ENCODE measurements around the gene PLPPR1. TPM values are rescaled to one million over a fixed set of nuclear protein-coding genes. Genes with fewer than 3 reads are reported as not detected.
"Not testable (repeated sequence)": the region's sequence is repeated elsewhere in the genome, so short reads cannot be mapped to it uniquely, and the experiment has no call there.

PLPPR1 gene
- polyA plus RNA-seq, 2 donors: 0.05 TPM; not detected in 1

- Histone ChIP-seq H3K4me3 (ENCODE audit: low read depth in 1 of 2, low read length in 2 of 2) (no peak overlapping the region), H3K27ac (ENCODE audit: low read depth in 2 of 2, low read length in 1 of 2) (no peak overlapping the region), H3K27me3 (ENCODE audit: control insufficient read depth in 1 of 2, insufficient read depth in 2 of 2, low read length in 2 of 2) (no peaks in the 10 kb centered on the region), H3K36me3 (ENCODE audit: control insufficient read depth in 2 of 2, insufficient read depth in 2 of 2, low read length in 1 of 2) (no peaks in the 10 kb centered on the region), H3K4me1 (ENCODE audit: control insufficient read depth in 2 of 2, insufficient read depth in 2 of 2, low read length in 1 of 2) (peaks cover 0 to 3% of the 10 kb centered on the region in 2 donors), H3K9me3 (ENCODE audit: control insufficient read depth in 2 of 2, insufficient read depth in 1 of 2, low read depth in 1 of 2, low read length in 1 of 2) (no peaks in the 10 kb centered on the region)
- 81 to 90% methylated on average over 8 of the region's 8 CpGs for WGBS, 2 donors
Measured at GRCh38 chr9:101312661-101313060, 284.1 kb downstream of the PLPPR1 start.

DNA sequence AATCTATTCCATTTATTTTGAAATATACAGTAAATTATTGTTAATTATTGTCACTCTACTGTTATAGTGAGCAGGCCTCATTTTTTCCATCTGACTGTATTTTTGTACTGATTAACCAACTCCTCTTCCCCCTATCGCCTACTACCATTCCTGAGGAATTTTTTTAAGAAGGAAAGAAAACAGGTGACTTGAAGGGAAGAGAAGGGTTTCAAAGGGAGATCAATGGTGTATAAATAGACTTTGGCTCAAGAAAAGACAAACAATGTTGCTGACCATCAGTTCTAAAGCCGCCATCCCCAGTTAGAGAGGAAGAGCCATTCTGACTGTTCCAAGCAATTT is 286.6 kb downstream of the PLPPR1 start:
- no peaks in the 10 kb centered on the region for H3K36me3 ChIP-seq (ENCODE audit: control insufficient read depth in 2 of 2, insufficient read depth in 2 of 2, low read length in 1 of 2)
- no peaks in the 10 kb centered on the region for H3K9me3 ChIP-seq (ENCODE audit: control insufficient read depth in 2 of 2, insufficient read depth in 1 of 2, low read depth in 1 of 2, low read length in 1 of 2)
- no peaks in the 10 kb centered on the region for H3K27me3 ChIP-seq (ENCODE audit: control insufficient read depth in 1 of 2, insufficient read depth in 2 of 2, low read length in 2 of 2)
- no peaks in the 10 kb centered on the region for H3K4me1 ChIP-seq (ENCODE audit: control insufficient read depth in 2 of 2, insufficient read depth in 2 of 2, low read length in 1 of 2)
- H3K4me3 ChIP-seq (ENCODE audit: low read depth in 1 of 2, low read length in 2 of 2): no peak overlapping the region
- WGBS, 2 donors: 73 to 84% methylated on average over 2 of the region's 2 CpGs
- H3K27ac ChIP-seq (ENCODE audit: low read depth in 2 of 2, low read length in 1 of 2): no peak overlapping the region

DNA sequence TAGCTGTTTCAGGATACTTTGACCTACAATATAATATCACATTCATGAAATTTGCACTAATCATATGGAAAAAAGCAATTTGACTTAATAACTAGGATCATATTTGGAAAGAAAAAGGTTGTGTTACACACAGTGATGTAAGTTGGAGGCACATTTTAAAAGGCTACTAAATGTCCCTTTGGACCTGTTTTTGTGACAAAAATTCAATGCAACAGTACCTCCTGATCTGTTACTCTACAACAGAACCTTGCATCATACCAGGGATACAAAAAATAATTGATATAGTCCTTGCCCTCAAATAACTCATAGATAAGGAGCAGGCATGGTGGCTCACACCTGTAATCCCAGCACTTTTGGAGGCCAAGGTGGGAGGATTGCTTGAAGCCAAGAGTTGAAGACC is 289.2 kb downstream of the PLPPR1 start:
- no peak overlapping the region for H3K27ac ChIP-seq (ENCODE audit: low read depth in 2 of 2, low read length in 1 of 2)
- no peaks in the 10 kb centered on the region for H3K27me3 ChIP-seq (ENCODE audit: control insufficient read depth in 1 of 2, insufficient read depth in 2 of 2, low read length in 2 of 2)
- no peaks in the 10 kb centered on the region for H3K4me1 ChIP-seq (ENCODE audit: control insufficient read depth in 2 of 2, insufficient read depth in 2 of 2, low read length in 1 of 2)
- no peaks in the 10 kb centered on the region for H3K36me3 ChIP-seq (ENCODE audit: control insufficient read depth in 2 of 2, insufficient read depth in 2 of 2, low read length in 1 of 2)
- H3K9me3 ChIP-seq (ENCODE audit: control insufficient read depth in 2 of 2, insufficient read depth in 1 of 2, low read depth in 1 of 2, low read length in 1 of 2): no peaks in the 10 kb centered on the region
- H3K4me3 ChIP-seq (ENCODE audit: low read depth in 1 of 2, low read length in 2 of 2): no peak overlapping the region

- Histone ChIP-seq H3K9me3 (ENCODE audit: control insufficient read depth in 2 of 2, insufficient read depth in 1 of 2, low read depth in 1 of 2, low read length in 1 of 2) (no peaks in the 10 kb centered on the region), H3K4me1 (ENCODE audit: control insufficient read depth in 2 of 2, insufficient read depth in 2 of 2, low read length in 1 of 2) (no peaks in the 10 kb centered on the region), H3K36me3 (ENCODE audit: control insufficient read depth in 2 of 2, insufficient read depth in 2 of 2, low read length in 1 of 2) (no peaks in the 10 kb centered on the region), H3K27ac (ENCODE audit: low read depth in 2 of 2, low read length in 1 of 2) (no peak overlapping the region), H3K27me3 (ENCODE audit: control insufficient read depth in 1 of 2, insufficient read depth in 2 of 2, low read length in 2 of 2) (no peaks in the 10 kb centered on the region), H3K4me3 (ENCODE audit: low read depth in 1 of 2, low read length in 2 of 2) (no peak overlapping the region)
- WGBS, 2 donors: 84 to 89% methylated on average over 3 of the region's 3 CpGs
Measured at GRCh38 chr9:101323129-101323528, 294.6 kb downstream of the PLPPR1 start.

GRCh38 chr9:101324245-101324804 is 295.8 kb downstream of the PLPPR1 start:
- no peak overlapping the region for H3K4me3 ChIP-seq (ENCODE audit: low read depth in 1 of 2, low read length in 2 of 2)
- H3K36me3 ChIP-seq (ENCODE audit: control insufficient read depth in 2 of 2, insufficient read depth in 2 of 2, low read length in 1 of 2): no peaks in the 10 kb centered on the region
- H3K4me1 ChIP-seq (ENCODE audit: control insufficient read depth in 2 of 2, insufficient read depth in 2 of 2, low read length in 1 of 2): no peaks in the 10 kb centered on the region
- no peaks in the 10 kb centered on the region for H3K9me3 ChIP-seq (ENCODE audit: control insufficient read depth in 2 of 2, insufficient read depth in 1 of 2, low read depth in 1 of 2, low read length in 1 of 2)
- WGBS, 2 donors: 67 to 79% methylated on average over 3 of the region's 3 CpGs
- no peaks in the 10 kb centered on the region for H3K27me3 ChIP-seq (ENCODE audit: control insufficient read depth in 1 of 2, insufficient read depth in 2 of 2, low read length in 2 of 2)
- no peak overlapping the region for H3K27ac ChIP-seq (ENCODE audit: low read depth in 2 of 2, low read length in 1 of 2)

- Histone ChIP-seq H3K36me3 (ENCODE audit: control insufficient read depth in 2 of 2, insufficient read depth in 2 of 2, low read length in 1 of 2) (no peaks in the 10 kb centered on the region), H3K4me3 (ENCODE audit: low read depth in 1 of 2, low read length in 2 of 2) (no peak overlapping the region), H3K4me1 (ENCODE audit: control insufficient read depth in 2 of 2, insufficient read depth in 2 of 2, low read length in 1 of 2) (no peaks in the 10 kb centered on the region), H3K27me3 (ENCODE audit: control insufficient read depth in 1 of 2, insufficient read depth in 2 of 2, low read length in 2 of 2) (no peaks in the 10 kb centered on the region), H3K9me3 (ENCODE audit: control insufficient read depth in 2 of 2, insufficient read depth in 1 of 2, low read depth in 1 of 2, low read length in 1 of 2) (no peaks in the 10 kb centered on the region), H3K27ac (ENCODE audit: low read depth in 2 of 2, low read length in 1 of 2) (no peak overlapping the region)
- WGBS, 2 donors: 53 to 63% methylated on average over 2 of the region's 2 CpGs
Measured at GRCh38 chr9:101325053-101325452, 296.5 kb downstream of the PLPPR1 start.

DNA sequence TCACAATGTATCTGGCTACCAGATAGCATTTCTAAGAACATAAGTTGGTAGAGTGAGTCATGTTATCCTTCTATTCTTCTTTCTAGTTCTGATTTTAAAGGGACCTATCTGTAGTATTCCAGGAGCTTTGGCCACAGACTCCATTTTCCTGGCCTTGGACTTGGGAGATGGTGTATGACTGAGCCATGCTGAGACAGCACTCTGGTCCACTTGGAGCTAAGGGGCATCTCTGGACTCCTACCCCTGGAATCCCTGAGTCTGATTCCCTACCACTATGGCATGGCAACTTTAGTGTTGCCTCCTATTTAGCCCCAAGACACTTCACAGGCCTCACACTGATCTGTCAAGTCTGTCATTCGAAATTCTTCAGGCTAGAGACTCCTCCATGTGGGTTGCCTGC is 297.5 kb downstream of the PLPPR1 start:
- no peaks in the 10 kb centered on the region for H3K27me3 ChIP-seq (ENCODE audit: control insufficient read depth in 1 of 2, insufficient read depth in 2 of 2, low read length in 2 of 2)
- H3K4me1 ChIP-seq (ENCODE audit: control insufficient read depth in 2 of 2, insufficient read depth in 2 of 2, low read length in 1 of 2): no peaks in the 10 kb centered on the region
- H3K36me3 ChIP-seq (ENCODE audit: control insufficient read depth in 2 of 2, insufficient read depth in 2 of 2, low read length in 1 of 2): no peaks in the 10 kb centered on the region
- H3K9me3 ChIP-seq (ENCODE audit: control insufficient read depth in 2 of 2, insufficient read depth in 1 of 2, low read depth in 1 of 2, low read length in 1 of 2): no peaks in the 10 kb centered on the region
- 27 to 50% methylated on average over 1 of the region's 1 CpG for WGBS, 2 donors
- no peak overlapping the region for H3K4me3 ChIP-seq (ENCODE audit: low read depth in 1 of 2, low read length in 2 of 2)
- no peak overlapping the region for H3K27ac ChIP-seq (ENCODE audit: low read depth in 2 of 2, low read length in 1 of 2)

DNA sequence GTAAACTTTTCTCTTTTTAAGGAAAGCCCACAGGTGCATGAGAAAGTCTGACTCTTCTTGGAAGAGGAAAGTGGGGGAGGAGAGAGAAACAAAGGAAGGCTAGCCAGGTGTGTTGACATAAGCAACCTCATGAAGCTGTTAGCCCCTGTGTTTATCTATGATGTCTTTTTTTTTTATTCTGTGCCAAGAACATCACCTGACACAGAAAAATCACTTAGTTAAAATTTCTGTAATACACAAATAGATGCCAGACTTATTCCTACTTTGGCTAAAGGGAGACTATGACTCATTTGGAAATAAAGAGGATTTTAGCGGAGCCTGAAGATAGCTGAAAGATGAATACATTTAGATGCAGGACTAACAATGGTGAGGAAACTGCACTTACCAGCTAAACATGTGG is 298.0 kb downstream of the PLPPR1 start:
- Histone ChIP-seq H3K4me3 (ENCODE audit: low read depth in 1 of 2, low read length in 2 of 2) (no peak overlapping the region), H3K9me3 (ENCODE audit: control insufficient read depth in 2 of 2, insufficient read depth in 1 of 2, low read depth in 1 of 2, low read length in 1 of 2) (no peaks in the 10 kb centered on the region), H3K27me3 (ENCODE audit: control insufficient read depth in 1 of 2, insufficient read depth in 2 of 2, low read length in 2 of 2) (no peaks in the 10 kb centered on the region), H3K27ac (ENCODE audit: low read depth in 2 of 2, low read length in 1 of 2) (no peak overlapping the region), H3K36me3 (ENCODE audit: control insufficient read depth in 2 of 2, insufficient read depth in 2 of 2, low read length in 1 of 2) (no peaks in the 10 kb centered on the region), H3K4me1 (ENCODE audit: control insufficient read depth in 2 of 2, insufficient read depth in 2 of 2, low read length in 1 of 2) (no peaks in the 10 kb centered on the region)
- WGBS, 2 donors: 50 to 74% methylated on average over 1 of the region's 1 CpG

DNA sequence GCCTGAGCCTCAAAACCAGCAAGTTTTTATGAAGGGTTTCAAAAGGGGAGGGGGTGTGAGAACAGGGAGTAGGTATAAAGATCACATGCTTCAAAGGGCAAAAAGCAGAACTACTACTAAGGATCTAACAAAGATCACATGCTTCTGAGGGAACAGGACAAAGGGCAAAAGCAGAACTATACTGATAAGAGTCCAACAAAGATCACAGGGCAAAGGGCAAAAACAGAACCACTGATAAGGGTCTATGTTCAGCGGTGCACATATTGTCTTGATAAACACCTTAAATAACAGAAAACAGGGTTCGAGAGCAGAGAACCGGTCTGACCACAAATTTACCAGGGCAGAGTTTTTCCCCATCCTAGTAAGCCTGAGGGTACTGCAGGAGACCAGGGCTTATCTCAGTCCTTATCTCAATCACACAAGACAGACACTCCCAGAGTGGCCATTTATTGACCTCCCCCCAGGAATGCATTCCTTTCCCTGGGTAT is 298.9 kb downstream of the PLPPR1 start:
- H3K36me3 ChIP-seq (ENCODE audit: control insufficient read depth in 2 of 2, insufficient read depth in 2 of 2, low read length in 1 of 2); H3K4me1 ChIP-seq (ENCODE audit: control insufficient read depth in 2 of 2, insufficient read depth in 2 of 2, low read length in 1 of 2); H3K27me3 ChIP-seq (ENCODE audit: control insufficient read depth in 1 of 2, insufficient read depth in 2 of 2, low read length in 2 of 2); H3K27ac ChIP-seq (ENCODE audit: low read depth in 2 of 2, low read length in 1 of 2); H3K9me3 ChIP-seq (ENCODE audit: control insufficient read depth in 2 of 2, insufficient read depth in 1 of 2, low read depth in 1 of 2, low read length in 1 of 2); H3K4me3 ChIP-seq (ENCODE audit: low read depth in 1 of 2, low read length in 2 of 2): not testable (repeated sequence)
- 50 to 69% methylated on average over 3 of the region's 3 CpGs for WGBS, 2 donors

DNA sequence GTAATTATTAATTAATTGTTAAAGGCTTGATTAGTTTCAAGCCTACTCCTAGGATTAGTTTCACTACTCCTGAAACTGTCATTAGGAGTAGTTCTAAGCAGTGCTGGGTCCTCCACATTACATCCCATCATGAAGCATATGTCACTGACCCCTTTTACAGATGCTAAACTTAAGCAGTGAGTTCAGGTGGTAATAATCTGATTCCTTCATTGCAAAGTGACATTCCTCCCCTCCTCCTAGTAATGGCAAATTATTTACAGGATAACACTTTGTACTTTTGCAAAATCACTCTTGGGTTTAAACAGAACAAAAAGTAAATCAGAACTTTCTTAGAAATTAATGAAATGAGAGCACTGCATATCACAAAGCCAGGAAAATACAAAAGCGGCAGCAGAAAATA is 303.8 kb downstream of the PLPPR1 start:
- Histone ChIP-seq H3K4me3 (ENCODE audit: low read depth in 1 of 2, low read length in 2 of 2) (no peak overlapping the region), H3K27me3 (ENCODE audit: control insufficient read depth in 1 of 2, insufficient read depth in 2 of 2, low read length in 2 of 2) (no peaks in the 10 kb centered on the region), H3K27ac (ENCODE audit: low read depth in 2 of 2, low read length in 1 of 2) (no peak overlapping the region), H3K36me3 (ENCODE audit: control insufficient read depth in 2 of 2, insufficient read depth in 2 of 2, low read length in 1 of 2) (no peaks in the 10 kb centered on the region), H3K4me1 (ENCODE audit: control insufficient read depth in 2 of 2, insufficient read depth in 2 of 2, low read length in 1 of 2) (peaks cover 0 to 2% of the 10 kb centered on the region in 2 donors), H3K9me3 (ENCODE audit: control insufficient read depth in 2 of 2, insufficient read depth in 1 of 2, low read depth in 1 of 2, low read length in 1 of 2) (no peaks in the 10 kb centered on the region)
- 96% methylated on average over 1 of the region's 1 CpG for WGBS, 2 donors
